ENCODE results near the gene HDHD5. TPM values are rescaled to one million over a fixed set of nuclear protein-coding genes. Genes with fewer than 3 reads are reported as not detected.

Gene HDHD5
- total and polyA plus RNA-seq, 2 of the 13 experiments (the other 11 are each of a cell fraction or from before 2014, with no cell fraction given) = not detected

- TF ChIP-seq PITX1 (CRISPR knock-in tag; IDR thresholded peaks at IDR 0.05) = 0 out of 2 replicates have a peak, but pooled peaks have one; percentile 11
- no peak for TF ChIP-seq CERS6 (CRISPR knock-in tag; IDR thresholded peaks at IDR 0.05)
- TF ChIP-seq IKZF1 (IDR thresholded peaks at IDR 0.05) = no peak
- TF ChIP-seq ZKSCAN1 (IDR thresholded peaks at IDR 0.05; ENCODE audit: low read length) = no peak
- no peak for TF ChIP-seq TOE1 (CRISPR knock-in tag; IDR thresholded peaks at IDR 0.05)
- no peak for TF ChIP-seq ZFP36 (IDR thresholded peaks at IDR 0.05; ENCODE audit: borderline replicate concordance, low read depth, low read length, partially characterized antibody)
- TF ChIP-seq HNRNPH1 (optimal IDR thresholded peaks at IDR 0.05; ENCODE audit: low read depth, low read length) = no peak
- peak; percentile 76; the same call in 1 of the 2 replicates for TF ChIP-seq ATF7-NPFF (CRISPR knock-in tag; IDR thresholded peaks at IDR 0.05; ENCODE audit: low read depth)
- TF ChIP-seq SNAPC5 (CRISPR knock-in tag; IDR thresholded peaks at IDR 0.05; ENCODE audit: borderline replicate concordance) = no peak
- no peak; the same call in 1 of the 2 replicates for TF ChIP-seq BCL3 (CRISPR knock-in tag; IDR thresholded peaks at IDR 0.05)
- no peak for TF ChIP-seq ZNF296 (CRISPR knock-in tag; conservative IDR thresholded peaks at IDR 0.05)
- no peak for TF ChIP-seq THAP7 (CRISPR knock-in tag; IDR thresholded peaks at IDR 0.05)
- TF ChIP-seq ATF5 (CRISPR knock-in tag; IDR thresholded peaks at IDR 0.05; ENCODE audit: low read depth) = no peak
- TF ChIP-seq HIVEP1 (CRISPR knock-in tag; IDR thresholded peaks at IDR 0.05) = no peak
- TF ChIP-seq ZNF747 (CRISPR knock-in tag; IDR thresholded peaks at IDR 0.05; ENCODE audit: borderline replicate concordance) = no peak
- peak; percentile 87; the same call in 1 of the 2 replicates for TF ChIP-seq ZNF34 (CRISPR knock-in tag; IDR thresholded peaks at IDR 0.05; ENCODE audit: borderline replicate concordance)
- TF ChIP-seq NFIB (CRISPR knock-in tag; IDR thresholded peaks at IDR 0.05; ENCODE audit: borderline replicate concordance) = no peak
- TF ChIP-seq REL (CRISPR knock-in tag; conservative IDR thresholded peaks at IDR 0.05) = no peak
- no peak for TF ChIP-seq LRRFIP1 (CRISPR knock-in tag; conservative IDR thresholded peaks at IDR 0.05)
- TF ChIP-seq MYPOP (CRISPR knock-in tag; IDR thresholded peaks at IDR 0.05) = no peak
- no peak for TF ChIP-seq HNRNPUL1 (IDR thresholded peaks at IDR 0.05; ENCODE audit: low read depth, low read length)
These were observed 12.3 kb upstream of the HDHD5 start (continued) for GRCh38 chr22:17171153-17172028.

Measured in HepG2 (cell line).